GM12878 (cell line): Measurements from ENCODE around the gene CCNYL1. TPM values are rescaled to one million over a fixed set of nuclear protein-coding genes. Genes with fewer than 3 reads are reported as not detected.

Experiments
- ATAC-seq: fragments of 200-7000 bp; cut with Tn5 transposase; 3 replicates; pipeline ENCODE4 v1.9.1; 2020; ENCODE audit warnings: mild to moderate bottlenecking, moderate library complexity
- BruUV-seq: library from RNA; stranded (reverse); fragments of 400-500 nt; replicated peaks from 2 replicates; lab custom pipeline; 2021; lab: Mats Ljungman, UMichigan
- CTCF ChIA-PET: fragments of 300-600 bp; sonication (Branson Sonifier 250); formaldehyde crosslinking; extraction: SDS; loops from one replicate; lab custom pipeline; 2021; ENCODE audit warnings: inconsistent platforms; lab: Yijun Ruan, JAX
- POLR2A ChIA-PET: fragments of 350-600 bp; formaldehyde crosslinking; extraction: SDS; loops from one replicate; lab custom pipeline; 2021; ENCODE audit warnings: inconsistent platforms; lab: Charles Lee
- RAD21 ChIA-PET: fragments of 300-600 bp; sonication (Branson Sonifier 250); formaldehyde crosslinking; loops from one replicate; lab custom pipeline; 2023; ENCODE audit warnings: antibody characterized with exemption; ENCODE audit not compliant: unreplicated experiment; lab: Charles Lee
- SMC1A ChIA-PET: fragments of 300-600 bp; sonication (Branson Sonifier 250); formaldehyde crosslinking; loops from one replicate; lab custom pipeline; 2023; ENCODE audit not compliant: unreplicated experiment, uncharacterized antibody; lab: Charles Lee
- DNase-seq: peaks from one replicate; pipeline ENCODE4 v3.0.0-alpha.2; 2011; ENCODE audit warnings: low read depth, low spot score
- FAIRE-seq: peaks from 3 replicates; lab custom pipeline; 2011; peaks lifted over from hg19 to GRCh38; lab: Jason Lieb, UNC
- H2AFZ ChIP-seq: 2 replicates; pipeline ENCODE4 v1.6.0; 2011; ENCODE audit warnings: low read depth, low read length, control low read depth; ENCODE audit not compliant: control insufficient read depth
- H3K27ac ChIP-seq: 2 replicates; pipeline ENCODE4 v1.5.1; 2011; ENCODE audit warnings: control low read depth; ENCODE audit not compliant: control insufficient read depth, insufficient read depth
- H3K27me3 ChIP-seq, 2 experiments: replicated peaks in 1 of 2; 2 replicates each; pipeline versions ENCODE4 v1.6.0 to v1.6.1; 2011; ENCODE audit warnings: low read length in 1 of 2; ENCODE audit not compliant: control insufficient read depth in 2 of 2, insufficient read depth in 2 of 2
- H3K36me3 ChIP-seq, 2 experiments: 2 replicates each; pipeline ENCODE4 v1.5.1; 2011; ENCODE audit warnings: low read length in 1 of 2; ENCODE audit not compliant: control insufficient read depth in 2 of 2, insufficient read depth in 2 of 2
- H3K4me1 ChIP-seq: 2 replicates; pipeline ENCODE4 v1.6.1; 2011; ENCODE audit warnings: mild to moderate bottlenecking, low read length, moderate library complexity, mixed read lengths; ENCODE audit not compliant: control insufficient read depth, insufficient read depth
- H3K4me2 ChIP-seq: 2 replicates; pipeline ENCODE4 v1.6.0; 2011; ENCODE audit warnings: control low read depth; ENCODE audit not compliant: control insufficient read depth, insufficient read depth
- H3K4me3 ChIP-seq: fragments of 200-600 bp; sonication (generic); 2 replicates; pipeline ENCODE4 v1.5.1; 2016
- H3K79me2 ChIP-seq: 2 replicates; pipeline ENCODE4 v1.6.0; 2011; ENCODE audit warnings: low read length; ENCODE audit not compliant: control insufficient read depth, insufficient read depth
- H3K9ac ChIP-seq: 2 replicates; pipeline ENCODE4 v1.8.0; 2011; ENCODE audit warnings: low read length, control low read depth, mixed read lengths; ENCODE audit not compliant: control insufficient read depth, insufficient read depth
- H3K9me3 ChIP-seq: replicated peaks from 3 replicates; pipeline ENCODE4 v1.5.1; 2011; ENCODE audit warnings: mild to moderate bottlenecking, low read length; ENCODE audit not compliant: control insufficient read depth, insufficient read depth
- H4K20me1 ChIP-seq: 2 replicates; pipeline ENCODE4 v1.6.0; 2011; ENCODE audit not compliant: control insufficient read depth, insufficient read depth
- BACH1 ChIP-seq: fragments of 450-650 bp; IDR thresholded peaks from 2 replicates; pipeline ENCODE4 v1.6.1; 2017; ENCODE audit warnings: mild to moderate bottlenecking, borderline replicate concordance
- CREM ChIP-seq: IDR thresholded peaks from 2 replicates; pipeline ENCODE4 v1.6.1; 2014; ENCODE audit warnings: antibody characterized with exemption, low read depth
- ETV6 ChIP-seq, 2 experiments: fragments of 450-650 bp in 1 of 2; IDR thresholded peaks in 1 of 2; conservative IDR thresholded peaks in 1 of 2; 2 replicates each; pipeline ENCODE4 v1.6.1; 2014; ENCODE audit warnings: antibody characterized with exemption in 1 of 2, borderline replicate concordance in 1 of 2, low read depth in 1 of 2, mild to moderate bottlenecking in 1 of 2, moderate library complexity in 1 of 2
- HCFC1 ChIP-seq: fragments of 150-350 bp; IDR thresholded peaks from 2 replicates; pipeline ENCODE4 v1.6.1; 2014; ENCODE audit warnings: low read length
- HDAC2 ChIP-seq: fragments of 200-600 bp; sonication (generic); IDR thresholded peaks from 2 replicates; pipeline ENCODE4 v1.6.1; 2017
- LARP7 ChIP-seq: fragments of 450-650 bp; IDR thresholded peaks from 2 replicates; pipeline ENCODE4 v1.6.1; 2017; ENCODE audit warnings: mild to moderate bottlenecking
- NFYB ChIP-seq: IDR thresholded peaks from 2 replicates; pipeline ENCODE4 v1.6.1; 2011; ENCODE audit warnings: low read depth, mild to moderate bottlenecking, low read length, improper control_type of control experiment, moderate library complexity; ENCODE audit not compliant: insufficient read depth
- NR2C1 ChIP-seq: fragments of 450-650 bp; IDR thresholded peaks from 2 replicates; pipeline ENCODE4 v1.6.1; 2017; ENCODE audit warnings: antibody characterized with exemption, mild to moderate bottlenecking, moderate library complexity
- NR2C2 ChIP-seq: IDR thresholded peaks from 2 replicates; pipeline ENCODE4 v1.6.1; 2011; ENCODE audit warnings: borderline replicate concordance, low read depth; ENCODE audit not compliant: control insufficient read depth, insufficient read length
- PKNOX1 ChIP-seq: fragments of 450-650 bp; IDR thresholded peaks from 2 replicates; pipeline ENCODE4 v1.6.1; 2016; ENCODE audit warnings: mild to moderate bottlenecking
- POLR2AphosphoS2 ChIP-seq: IDR thresholded peaks from 2 replicates; pipeline ENCODE4 v1.6.1; 2011; ENCODE audit warnings: low read depth, mild to moderate bottlenecking, low read length, improper control_type of control experiment, moderate library complexity
- SMAD1 ChIP-seq: fragments of 450-650 bp; IDR thresholded peaks from 2 replicates; pipeline ENCODE4 v1.6.1; 2018; ENCODE audit warnings: mild to moderate bottlenecking, low read depth; ENCODE audit not compliant: partially characterized antibody
- SMARCA5 ChIP-seq: fragments of 450-650 bp; IDR thresholded peaks from 2 replicates; pipeline ENCODE4 v1.6.1; 2017; ENCODE audit warnings: mild to moderate bottlenecking
- USF2 ChIP-seq: IDR thresholded peaks from 2 replicates; pipeline ENCODE4 v1.6.1; 2011; ENCODE audit warnings: low read depth, low read length, improper control_type of control experiment, borderline replicate concordance
- ZNF687 ChIP-seq: fragments of 450-650 bp; IDR thresholded peaks from 2 replicates; pipeline ENCODE4 v1.6.1; 2017; ENCODE audit warnings: mild to moderate bottlenecking, moderate library complexity
- WGBS: methylation state at CpG from one replicate; pipeline ENCODE4 v1.1.6; 2016; ENCODE audit warnings: low lambda C conversion rate; ENCODE audit not compliant: insufficient replicate concordance, insufficient coverage; ENCODE audit errors: missing lambda C conversion rate; 5-methylcytosine and 5-hydroxymethylcytosine counted together
- in situ Hi-C: fragments of 300-500 bp; cut with MboI; formaldehyde crosslinking; loops from 9 replicates; pipeline ENCODE4 v1.14.3; 2018; ENCODE audit warnings: mixed read lengths
- intact Hi-C: fragments of 100-400 bp; cut with micrococcal nuclease; formaldehyde crosslinking; loops from one replicate; pipeline ENCODE4 v1.14.2; 2022; ENCODE audit not compliant: unreplicated experiment
- polyA plus RNA-seq, 11 experiments: library from polyadenylated mRNA; depleted of rRNA in 4 of 11; unstranded in 6 of 11; stranded (reverse) in 5 of 11; fragments of >200 nt; fragmentation: Nextera tagmentation in 4 of 11; fragmentation: Illumina TruSeq in 1 of 11; extraction: Ambion mirVana in 4 of 11; extraction: Trizol in 1 of 11; gene quantifications; 1 replicate in 1 of 11; 2 replicates in 10 of 11; pipeline versions ENCODE4 v1.2.1 to v1.2.3, GENCODE V29; 2011 to 2016; ENCODE audit warnings: inconsistent platforms in 2 of 11, missing spikeins in 2 of 11, low read depth in 1 of 11
- total RNA-seq, 4 experiments: library from RNA; depleted of rRNA in 3 of 4; stranded (reverse); fragments of >200 nt in 3 of 4; fragmentation: Illumina TruSeq in 1 of 4; extraction: Trizol in 1 of 4; gene quantifications; 2 replicates each; pipeline versions ENCODE4 v1.2.1 to v1.2.3, GENCODE V29; 2013 to 2021

The CCNYL1 gene
- total and polyA plus RNA-seq, 10 of the 15 experiments (the other 5 are each of a cell fraction or from before 2014, with no cell fraction given) = 1.8 to 12.3 (median 5.9) TPM

DNA sequence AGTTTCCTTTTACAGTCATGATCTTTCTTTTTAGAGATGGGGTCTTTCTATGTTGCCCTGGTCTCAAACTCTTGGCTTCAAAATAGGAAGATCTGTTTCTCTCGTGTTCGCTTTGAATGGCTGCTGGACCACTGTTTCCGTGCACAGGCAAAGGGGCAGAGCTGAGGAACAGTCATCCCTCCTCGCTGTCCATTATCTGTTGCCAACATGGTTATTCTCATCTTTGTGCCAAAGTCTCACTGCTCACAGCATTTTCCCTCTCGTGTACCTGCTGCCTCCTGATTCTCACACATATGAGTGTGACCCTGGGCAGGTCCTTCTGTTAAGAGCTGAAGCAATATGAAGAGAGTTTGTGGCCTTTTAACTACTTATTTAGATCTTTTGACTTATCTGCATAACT is 28.0 kb upstream of the CCNYL1 start:
- TF ChIP-seq HDAC2 (no peak), BACH1 (no peak), SMARCA5 (no peak), NR2C1 (no peak), ZNF687 (no peak), NFYB (no peak), POLR2AphosphoS2 (no peak), NR2C2 (no peak), LARP7 (no peak), PKNOX1 (no peak), CREM (no peak), USF2 (no peak), HCFC1 (no peak), SMAD1 (no peak), ETV6 (conservative IDR thresholded peaks at IDR 0.05 in 1 of 2, IDR thresholded peaks at IDR 0.05 in 1 of 2; ENCODE audit: borderline replicate concordance in 1 of 2, low read depth in 1 of 2) (no peak)
- TF ChIP-seq, all 136 proteins: peak for 0
- H3K4me2 ChIP-seq = no peak overlapping the region
- FAIRE-seq (no peak), DNase-seq (no peak), ATAC-seq (no peak)
- intact Hi-C loops = no loop called here
- ChIA-PET CTCF (interaction anchor here (0.7 to 3.5 kb wide), 4 partner anchors 10 to 57 kb away, joined by 3 to 22 read pairs (median 3); no protein-coding TSS in a partner anchor), RAD21 (interaction anchor here (1.0 to 1.2 kb wide), 2 partner anchors 18 to 19 kb away, joined by 3 to 4 read pairs; no protein-coding TSS in a partner anchor), SMC1A (interaction anchor here (0.9 to 1.5 kb wide), 4 partner anchors 8 to 56 kb away, joined by 3 to 4 read pairs (median 3); no protein-coding TSS in a partner anchor), POLR2A (interaction anchor here (0.9 kb wide), 1 partner anchor 11 kb away, joined by 3 read pairs; no protein-coding TSS in a partner anchor)
- no peaks in the 10 kb centered on the region for H3K36me3 ChIP-seq
- no peaks in the 10 kb centered on the region for H3K27me3 ChIP-seq
- no peak overlapping the region for H3K27ac ChIP-seq
- no peak overlapping the region for H2AFZ ChIP-seq
- no peaks in the 10 kb centered on the region for H3K79me2 ChIP-seq
- no TSS peak for BruUV-seq
- no peak overlapping the region for H3K9ac ChIP-seq
- H3K9me3 ChIP-seq = no peaks in the 10 kb centered on the region
- no peak overlapping the region for H3K4me3 ChIP-seq
- in situ Hi-C loops = no loop called here
- WGBS = 85% methylated on average over 5 of the region's 5 CpGs
- no peaks in the 10 kb centered on the region for H4K20me1 ChIP-seq
- no peaks in the 10 kb centered on the region for H3K4me1 ChIP-seq
